ENCODE data around the gene ABHD16B.
A peak's percentile ranks its signal among the peaks of the same experiment; 100 is the strongest.

Gene ABHD16B

DNA sequence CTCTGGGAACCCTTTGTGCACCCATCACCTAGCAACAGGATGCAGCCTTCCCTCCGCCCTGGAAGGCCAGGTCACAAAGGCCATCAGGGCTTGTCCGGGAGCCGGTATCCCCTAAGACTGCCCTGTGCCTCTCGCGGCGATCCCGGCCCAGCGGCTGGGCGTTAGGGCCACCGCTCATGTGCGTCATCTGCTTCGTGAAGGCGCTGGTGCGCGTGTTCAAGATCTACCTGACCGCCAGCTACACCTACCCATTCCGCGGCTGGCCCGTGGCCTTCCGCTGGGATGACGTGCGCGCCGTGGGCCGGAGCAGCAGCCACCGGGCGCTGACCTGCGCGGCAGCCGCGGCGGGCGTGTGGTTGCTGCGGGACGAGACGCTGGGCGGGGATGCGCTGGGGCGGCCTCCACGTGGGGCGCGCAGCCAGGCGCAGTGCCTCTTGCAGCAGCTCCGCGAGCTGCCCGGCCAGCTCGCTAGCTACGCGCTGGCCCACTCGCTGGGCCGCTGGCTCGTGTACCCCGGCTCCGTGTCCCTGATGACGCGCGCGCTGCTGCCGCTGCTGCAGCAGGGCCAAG is at the start of gene ABHD16B:
TSS of gene ABHD16B (plus strand) at position 134 of the 570 bp plus-strand sequence. CDS start at position 177, 43 bp downstream.
- DNase-seq (ENCODE audit: low read depth in 2 of 2), result no peak

DNA sequence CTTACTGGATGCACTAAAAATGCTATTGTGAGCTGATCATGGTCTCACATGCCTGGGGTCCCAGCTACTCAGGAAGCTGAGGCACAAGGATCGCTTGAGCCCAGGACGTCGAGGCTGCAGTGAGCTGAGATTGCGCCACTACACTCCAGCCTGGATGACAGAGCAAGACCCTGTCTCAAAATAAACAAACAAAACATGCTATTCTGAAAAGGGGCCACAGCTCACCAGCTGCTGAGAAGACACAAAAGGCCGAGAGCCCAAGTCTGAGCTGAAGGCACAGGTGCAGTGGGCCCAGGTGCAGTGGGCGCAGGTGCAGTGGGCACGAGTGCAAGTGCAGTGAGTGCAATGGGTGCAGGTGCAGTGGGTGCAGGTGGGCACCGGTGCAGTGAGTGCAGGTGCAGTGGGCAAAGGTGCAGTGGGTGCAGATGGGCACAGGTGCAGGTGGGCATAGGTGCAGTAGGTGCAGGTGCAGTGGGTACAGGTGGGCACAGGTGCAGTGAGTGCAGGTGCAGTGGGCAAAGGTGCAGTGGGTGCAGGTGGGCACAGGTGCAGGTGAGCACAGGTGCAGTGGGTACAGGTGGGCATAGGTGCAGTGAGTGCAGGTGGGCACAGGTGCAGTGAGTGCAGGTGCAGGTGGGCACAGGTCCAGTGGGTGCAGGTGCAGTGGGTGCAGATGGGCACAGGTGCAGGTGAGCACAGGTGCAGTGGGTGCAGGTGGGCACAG is 46.2 kb upstream of the ABHD16B start:
- DNase-seq (ENCODE audit: low read depth in 2 of 2), result no peak

GRCh38 chr20:63815615-63816253 is 45.6 kb upstream of the ABHD16B start:
- no peak for DNase-seq (ENCODE audit: low read depth in 2 of 2)

DNA sequence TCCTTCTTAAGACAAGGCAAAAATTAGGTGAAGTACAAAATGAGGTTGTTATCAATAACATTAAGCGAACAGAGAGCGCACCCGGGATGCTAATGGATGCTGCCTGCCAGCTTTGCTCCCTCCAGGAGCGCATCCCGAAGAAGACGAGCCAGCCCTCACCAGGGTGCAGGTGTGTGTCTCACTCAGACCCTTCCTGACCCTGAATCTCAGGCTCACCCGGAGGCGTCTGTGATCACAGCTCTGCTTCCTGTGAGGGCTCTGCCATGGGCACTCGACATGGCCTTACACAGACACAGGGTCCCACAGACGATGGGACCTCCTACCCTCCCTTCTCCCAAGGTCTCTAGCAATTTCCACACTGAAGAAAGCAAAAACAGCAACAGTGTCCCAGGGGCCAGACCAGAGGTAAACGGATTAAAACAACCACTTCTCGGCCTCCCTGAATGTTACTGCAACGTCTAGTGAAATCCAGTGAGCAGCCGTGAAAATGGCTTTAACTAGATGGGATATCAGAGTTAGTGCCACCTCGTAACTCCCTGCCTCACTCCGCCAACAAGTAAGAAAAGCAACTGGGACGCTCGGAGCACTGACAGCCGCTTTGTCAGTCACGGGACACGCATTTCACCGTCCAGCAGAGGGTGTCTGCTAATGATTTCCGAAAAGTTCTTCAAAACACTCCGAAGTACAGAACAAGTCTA is 41.9 kb upstream of the ABHD16B start:
- no peak for DNase-seq (ENCODE audit: low read depth in 2 of 2)

- DNase-seq (ENCODE audit: low read depth in 2 of 2), result no peak
These were observed 39.5 kb upstream of the ABHD16B start for GRCh38 chr20:63821811-63822210.

GRCh38 chr20:63822276-63822696 is 39.0 kb upstream of the ABHD16B start:
- DNase-seq (ENCODE audit: low read depth in 2 of 2), result no peak

DNA sequence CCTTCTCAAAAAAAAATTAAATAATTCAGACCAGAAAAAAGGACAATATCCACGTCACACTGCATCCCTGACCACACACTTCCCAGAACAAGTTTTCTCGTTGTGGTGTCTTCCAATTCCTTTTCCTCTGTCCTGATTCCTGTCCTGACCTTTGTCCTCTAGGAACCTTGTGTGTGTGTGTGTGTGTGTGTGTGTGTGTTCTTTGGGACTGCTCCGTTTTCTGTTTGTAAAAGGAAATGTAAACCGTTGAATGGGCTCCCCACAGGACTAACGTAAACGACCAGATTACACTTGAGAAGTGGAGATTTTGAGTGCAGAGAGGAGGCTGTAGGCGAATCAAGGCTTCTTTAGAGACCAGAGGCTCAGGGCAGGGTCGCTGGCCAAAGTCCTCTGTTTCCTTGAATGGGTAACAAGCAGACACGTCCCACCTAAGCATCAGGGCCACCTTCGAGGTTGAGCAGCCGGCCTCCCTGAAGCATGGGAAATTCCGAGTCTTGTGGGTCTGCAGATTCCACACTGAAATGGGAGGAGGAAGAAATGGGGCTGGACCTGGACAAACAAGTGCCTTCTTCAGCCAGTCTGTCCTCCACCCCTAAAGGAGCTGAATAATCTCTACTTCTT is 37.5 kb upstream of the ABHD16B start:
- no peak for DNase-seq (ENCODE audit: low read depth in 2 of 2)

DNA sequence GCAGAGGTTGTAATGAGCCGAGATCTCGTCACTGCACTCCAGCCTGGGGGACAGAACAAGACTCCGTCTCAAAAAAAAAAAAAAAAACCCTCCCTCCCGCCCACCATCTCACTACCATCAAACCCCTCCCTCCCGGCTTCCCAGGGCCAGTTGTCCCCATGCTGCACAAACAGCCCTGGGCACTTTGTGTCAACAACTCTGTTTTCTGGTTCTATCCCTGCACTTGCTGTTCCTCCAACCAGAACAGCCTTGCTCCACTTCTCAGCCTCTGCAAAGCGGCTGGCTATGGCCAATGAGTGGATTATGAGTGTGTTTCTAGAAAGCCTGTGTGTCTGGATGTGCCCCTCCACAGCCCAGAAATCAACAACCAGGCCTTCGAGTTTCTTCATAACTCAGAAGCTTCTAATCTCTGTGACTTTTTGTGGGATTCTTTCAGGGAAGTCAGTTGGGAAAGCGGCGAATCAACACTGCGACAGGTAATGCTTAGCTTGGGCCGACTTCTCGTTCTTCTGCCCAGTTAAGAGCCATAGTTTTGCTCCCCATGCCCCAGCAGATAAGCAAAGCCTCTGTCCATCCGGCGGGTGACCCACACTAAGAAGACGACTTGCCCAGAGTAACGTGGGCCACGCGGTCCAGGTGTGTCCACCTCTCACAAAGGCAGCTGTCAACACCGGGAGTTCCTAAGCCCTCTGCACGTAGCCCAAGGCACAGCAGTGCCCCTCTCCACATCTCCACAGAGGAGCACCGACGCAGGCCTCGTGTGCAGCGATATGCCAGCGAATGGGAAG is 35.8 kb upstream of the ABHD16B start:
- DNase-seq (ENCODE audit: low read depth in 2 of 2), result no peak

GRCh38 chr20:63826753-63827152 is 34.5 kb upstream of the ABHD16B start:
- DNase-seq (ENCODE audit: low read depth in 2 of 2), result no peak

GRCh38 chr20:63828124-63828523 is 33.2 kb upstream of the ABHD16B start:
- no peak for DNase-seq (ENCODE audit: low read depth in 2 of 2)

DNA sequence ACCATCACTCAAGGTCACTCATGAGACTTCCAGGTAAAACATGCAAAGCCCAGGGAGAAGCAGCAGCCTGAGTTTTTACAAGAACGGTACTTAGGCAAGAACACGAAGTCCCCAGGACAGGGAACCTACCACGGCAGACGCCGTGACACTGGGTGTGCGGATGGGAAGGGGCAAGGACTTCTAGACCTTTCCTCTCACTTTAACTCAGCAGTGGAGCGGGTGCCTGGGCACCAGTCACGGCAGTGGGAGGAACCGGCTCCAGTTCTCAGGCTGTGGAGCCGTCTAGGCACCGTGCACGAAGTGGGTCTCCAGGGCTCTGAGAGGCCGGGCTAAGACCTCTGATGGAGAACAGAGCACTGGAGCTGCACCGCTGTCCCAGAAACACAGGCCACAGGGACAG is 32.8 kb upstream of the ABHD16B start:
- no peak for DNase-seq (ENCODE audit: low read depth in 2 of 2)

DNA sequence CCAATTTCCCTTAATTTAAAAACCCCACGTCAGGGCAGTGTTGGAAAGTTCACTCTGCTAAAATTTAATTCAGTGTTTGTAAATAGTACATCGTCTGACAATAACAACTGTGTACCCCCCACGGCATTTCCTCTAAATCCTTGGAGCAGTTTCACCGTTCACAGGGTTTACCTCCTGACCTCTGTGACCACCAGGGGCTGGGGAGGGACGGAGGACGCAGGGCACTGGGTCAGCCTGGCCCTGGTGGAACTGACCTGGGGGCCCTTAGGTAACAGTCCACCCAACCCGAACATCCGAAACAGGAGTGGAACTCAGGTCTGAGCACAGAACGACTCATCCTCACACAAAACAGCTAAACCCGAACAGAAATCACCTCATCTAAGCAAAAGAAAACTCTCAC is 32.3 kb upstream of the ABHD16B start:
- no peak for DNase-seq (ENCODE audit: low read depth in 2 of 2)

- DNase-seq (ENCODE audit: low read depth in 2 of 2), result no peak
These were observed 31.7 kb upstream of the ABHD16B start for GRCh38 chr20:63829603-63829944.

- no peak for DNase-seq (ENCODE audit: low read depth in 2 of 2)
These were observed 31.1 kb upstream of the ABHD16B start for GRCh38 chr20:63829945-63830835.

- peak in 1 of 2 donors; percentile 23 for DNase-seq (ENCODE audit: low read depth in 2 of 2)
These were observed 30.3 kb upstream of the ABHD16B start, which contains the start of gene ZBTB46 for GRCh38 chr20:63830841-63831588. ZBTB46 (minus strand) TSS chr20:63831264; CDS start chr20:63790757, 40,507 bp downstream.

- DNase-seq (ENCODE audit: low read depth in 2 of 2), result no peak
These were observed 29.7 kb upstream of the ABHD16B start for GRCh38 chr20:63831646-63831992.

DNA sequence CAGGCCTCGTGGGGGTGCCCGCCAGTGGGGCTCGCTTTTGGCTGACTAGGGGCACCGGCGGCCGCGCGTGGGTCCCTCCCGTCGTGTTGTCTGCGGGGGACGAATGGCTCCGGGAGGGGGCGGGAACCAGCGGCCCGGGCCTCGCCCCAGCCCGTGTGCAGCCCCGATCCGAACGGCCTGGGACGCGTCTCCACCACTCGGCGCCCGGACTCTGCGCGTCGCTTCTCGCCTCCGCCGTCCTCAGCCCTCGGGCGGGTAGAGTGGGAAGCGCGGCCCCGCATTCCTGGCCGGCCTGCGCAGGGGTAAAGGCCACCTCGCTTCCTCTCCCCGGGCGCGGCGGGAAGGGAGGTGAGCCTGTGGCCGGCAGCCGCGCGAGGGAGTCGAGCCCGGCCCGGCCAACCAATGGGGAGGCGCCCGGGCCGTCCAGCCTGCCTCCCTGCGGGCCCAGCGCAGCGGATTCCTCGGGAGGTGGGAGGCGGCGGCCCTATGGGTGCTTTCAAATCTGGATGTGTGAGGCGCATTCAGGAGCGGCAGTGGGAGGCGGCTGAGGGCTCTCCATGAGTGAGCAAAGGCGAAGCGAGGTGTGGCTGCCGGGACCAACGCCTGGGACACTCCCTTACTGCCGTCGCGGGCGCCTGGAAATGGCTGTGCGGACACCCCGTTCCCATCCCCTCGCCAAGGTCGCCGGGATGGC is 29.2 kb upstream of the ABHD16B start:
- DNase-seq (ENCODE audit: low read depth in 2 of 2), result no peak

- DNase-seq (ENCODE audit: low read depth in 2 of 2), result no peak
These were observed 27.4 kb upstream of the ABHD16B start for GRCh38 chr20:63833776-63834490.

Measured in stimulated activated CD4-positive, alpha-beta T cell treated with anti-CD3 and anti-CD28 coated beads, Interleukin-15, amount 100 ng/mL, for 48 hours (primary cell).